IMR-90 (cell line): ENCODE results near the gene ITIH4. TPM values are rescaled to one million over a fixed set of nuclear protein-coding genes. Genes with fewer than 3 reads are reported as not detected.

Experiments used
- ATAC-seq: fragments of 200-7000 bp; cut with Tn5 transposase; 2 replicates; pipeline ENCODE4 v1.9.1; 2020; ENCODE audit warnings: low read depth, mild to moderate bottlenecking, moderate library complexity
- BruUV-seq: library from RNA; stranded (reverse); fragments of 400-500 nt; replicated peaks from 2 replicates; lab custom pipeline; 2021; lab: Mats Ljungman, UMichigan
- CTCF ChIA-PET: fragments of 300-600 bp; formaldehyde crosslinking; extraction: SDS; loops from one replicate; lab custom pipeline; 2021; ENCODE audit warnings: antibody characterized with exemption; lab: Yijun Ruan, JAX
- POLR2A ChIA-PET: fragments of 300-600 bp; sonication (Branson Sonifier 250); formaldehyde crosslinking; loops from one replicate; lab custom pipeline; 2022; ENCODE audit warnings: antibody characterized with exemption; ENCODE audit not compliant: unreplicated experiment; lab: Charles Lee
- DNase-seq: peaks from one replicate; pipeline ENCODE4 v3.0.0; 2013
- H2AFZ ChIP-seq: replicated peaks from 2 replicates; pipeline ENCODE3; 2013; ENCODE audit warnings: low read length, mild to moderate bottlenecking; ENCODE audit not compliant: poor library complexity
- H2AK5ac ChIP-seq: 2 replicates; pipeline ENCODE4 v1.6.1; 2013; ENCODE audit warnings: low read depth, low read length, inconsistent platforms
- H2AK9ac ChIP-seq: replicated peaks from 2 replicates; pipeline ENCODE3; 2013; ENCODE audit warnings: mild to moderate bottlenecking, low read depth, low read length, moderate library complexity; ENCODE audit not compliant: poor library complexity
- H2BK120ac ChIP-seq: 2 replicates; pipeline ENCODE4 v1.6.1; 2013; ENCODE audit warnings: low read depth, low read length, inconsistent platforms
- H2BK15ac ChIP-seq: 3 replicates; pipeline ENCODE4 v1.6.1; 2013; ENCODE audit warnings: low read depth, low read length, inconsistent platforms
- H2BK20ac ChIP-seq: 2 replicates; pipeline ENCODE4 v1.6.1; 2013; ENCODE audit warnings: low read depth, mild to moderate bottlenecking, inconsistent platforms, low read length, moderate library complexity
- H2BK5ac ChIP-seq: 2 replicates; pipeline ENCODE4 v1.6.1; 2013; ENCODE audit warnings: mild to moderate bottlenecking, low read depth, low read length, inconsistent platforms; ENCODE audit not compliant: poor library complexity, severe bottlenecking
- H3K14ac ChIP-seq: replicated peaks from 2 replicates; pipeline ENCODE4 v1.6.1; 2013; ENCODE audit warnings: low read depth, low read length, inconsistent platforms
- H3K18ac ChIP-seq: 2 replicates; pipeline ENCODE4 v1.6.1; 2013; ENCODE audit warnings: low read depth, low read length, control low read depth
- H3K23ac ChIP-seq: 2 replicates; pipeline ENCODE4 v1.6.1; 2013; ENCODE audit warnings: low read depth, low read length, inconsistent platforms
- H3K27ac ChIP-seq: 2 replicates; pipeline ENCODE4 v1.5.1; 2013; ENCODE audit warnings: mild to moderate bottlenecking, control low read depth, low read length; ENCODE audit not compliant: insufficient read depth
- H3K27me3 ChIP-seq: 2 replicates; pipeline ENCODE4 v1.6.1; 2013; ENCODE audit warnings: low read length; ENCODE audit not compliant: control insufficient read depth, insufficient read depth
- H3K36me3 ChIP-seq: 2 replicates; pipeline ENCODE4 v1.6.1; 2013; ENCODE audit warnings: low read length, mixed read lengths; ENCODE audit not compliant: control insufficient read depth, insufficient read depth
- H3K4ac ChIP-seq: 2 replicates; pipeline ENCODE4 v1.6.1; 2013; ENCODE audit warnings: low read depth, low read length, inconsistent platforms
- H3K4me1 ChIP-seq: 2 replicates; pipeline ENCODE4 v1.6.1; 2013; ENCODE audit warnings: low read length, mixed read lengths; ENCODE audit not compliant: control insufficient read depth, insufficient read depth
- H3K4me2 ChIP-seq: 2 replicates; pipeline ENCODE4 v1.6.1; 2013; ENCODE audit warnings: low read depth, mild to moderate bottlenecking, control low read depth, low read length, moderate library complexity
- H3K4me3 ChIP-seq: 2 replicates; pipeline ENCODE4 v1.5.1; 2013; ENCODE audit warnings: low read depth, mild to moderate bottlenecking, control low read depth, low read length, moderate library complexity; ENCODE audit not compliant: insufficient read depth
- H3K56ac ChIP-seq: 2 replicates; pipeline ENCODE4 v1.6.1; 2013; ENCODE audit warnings: low read length, inconsistent platforms; ENCODE audit not compliant: insufficient read depth; ENCODE audit errors: extremely low read depth
- H3K79me1 ChIP-seq, 2 experiments: 2 replicates each; pipeline ENCODE4 v1.6.1; 2013; ENCODE audit warnings: low read length in 2 of 2, inconsistent platforms in 1 of 2, low read depth in 1 of 2
- H3K9ac ChIP-seq: 2 replicates; pipeline ENCODE4 v1.6.1; 2013; ENCODE audit warnings: low read depth, low read length, control low read depth
- H3K9me1 ChIP-seq: 2 replicates; pipeline ENCODE4 v1.6.1; 2013; ENCODE audit warnings: low read length, inconsistent platforms; ENCODE audit not compliant: insufficient read depth
- H3K9me3 ChIP-seq: 2 replicates; pipeline ENCODE4 v1.6.1; 2013; ENCODE audit warnings: low read length; ENCODE audit not compliant: control insufficient read depth, insufficient read depth
- H4K20me1 ChIP-seq: 2 replicates; pipeline ENCODE4 v1.6.1; 2013; ENCODE audit warnings: low read length, inconsistent platforms; ENCODE audit not compliant: insufficient read depth
- H4K5ac ChIP-seq: 2 replicates; pipeline ENCODE4 v1.6.1; 2013; ENCODE audit warnings: mild to moderate bottlenecking, low read depth, low read length, control low read depth
- H4K8ac ChIP-seq, 2 experiments: 2 replicates each; pipeline ENCODE4 v1.6.1; 2013; ENCODE audit warnings: low read depth in 2 of 2, low read length in 2 of 2, control low read depth in 1 of 2, inconsistent platforms in 1 of 2
- H4K91ac ChIP-seq: 2 replicates; pipeline ENCODE4 v1.6.1; 2013; ENCODE audit warnings: low read depth, low read length, inconsistent platforms; ENCODE audit not compliant: insufficient read depth
- CEBPB ChIP-seq: IDR thresholded peaks from 2 replicates; pipeline ENCODE4 v1.6.1; 2012; ENCODE audit warnings: low read depth, low read length, improper control_type of control experiment
- MAFK ChIP-seq: IDR thresholded peaks from 2 replicates; pipeline ENCODE4 v1.6.1; 2012; ENCODE audit warnings: low read depth, low read length, improper control_type of control experiment
- RCOR1 ChIP-seq: IDR thresholded peaks from 2 replicates; pipeline ENCODE4 v1.6.1; 2012; ENCODE audit warnings: mild to moderate bottlenecking, low read length, improper control_type of control experiment; ENCODE audit not compliant: insufficient replicate concordance
- whole genome bisulfite sequencing, 2 experiments: methylation state at CpG; one replicate each; pipeline versions ENCODE4 v1.1.5 to v1.1.7; 2013; ENCODE audit warnings: missing lambda C conversion rate in 2 of 2; ENCODE audit not compliant: insufficient read length in 1 of 2; ENCODE audit errors: extremely low coverage in 2 of 2; 5-methylcytosine and 5-hydroxymethylcytosine counted together
- dilution Hi-C: fragments of 300-500 bp; cut with HindIII; formaldehyde crosslinking; loops from one replicate; pipeline ENCODE4 v1.14.3; 2018; ENCODE audit warnings: low sequenced_read_pairs; ENCODE audit not compliant: unreplicated experiment
- in situ Hi-C: fragments of 300-500 bp; cut with MboI; formaldehyde crosslinking; loops from 3 replicates; pipeline ENCODE4 v1.14.3; 2019; ENCODE audit warnings: low sequenced_read_pairs, inconsistent platforms, mixed read lengths
- intact Hi-C: fragments of 100-400 bp; cut with micrococcal nuclease; formaldehyde crosslinking; loops from 2 replicates; pipeline ENCODE4 v1.10.0; 2022
- polyA plus RNA-seq, 3 experiments: library from polyadenylated mRNA; depleted of rRNA; stranded (reverse); fragments of >200 nt; gene quantifications; 2 replicates each; pipeline ENCODE4 v1.2.3, GENCODE V29; 2012; ENCODE audit warnings: low replicate concordance in 1 of 3
- total RNA-seq: library from RNA; depleted of rRNA; stranded (reverse); fragments of >200 nt; gene quantifications from 2 replicates; pipeline ENCODE4 v1.2.3, GENCODE V29; 2012

Gene ITIH4
- total and polyA plus RNA-seq, 2 of the 4 experiments (the other 2 are of a cell fraction), result 0.26 to 0.36 TPM

DNA sequence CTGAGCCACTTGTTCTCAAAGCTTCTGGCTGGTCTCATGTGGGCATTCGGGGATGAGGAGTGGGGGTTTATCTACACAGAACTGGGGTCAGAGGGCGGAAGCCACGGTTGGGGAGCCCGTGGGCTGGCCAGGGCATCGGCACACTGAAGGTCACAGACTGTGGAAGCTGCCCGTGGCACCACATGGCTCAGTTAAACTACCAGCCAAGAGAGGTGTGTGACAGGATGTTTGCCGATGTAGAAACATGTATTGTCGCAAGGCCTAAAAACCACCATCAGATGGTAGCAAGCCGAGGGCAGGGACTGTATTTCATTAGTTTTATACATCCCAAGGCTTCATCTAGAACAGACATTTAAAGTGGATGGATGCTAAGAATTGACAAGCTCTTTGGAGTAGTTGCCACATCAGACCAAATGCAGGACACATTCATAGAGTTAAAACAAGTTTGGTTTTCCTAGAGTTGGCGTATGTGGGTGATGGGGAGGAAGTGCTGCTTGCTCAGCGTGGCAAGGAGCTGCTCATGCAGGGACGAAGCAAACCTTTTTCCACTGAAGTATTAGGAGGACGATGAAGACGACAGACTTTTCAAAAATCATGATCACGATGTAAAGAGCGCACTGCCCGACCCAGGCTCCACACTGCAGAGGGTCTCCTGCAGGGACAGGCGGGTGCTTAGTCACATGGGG is 14.0 kb upstream of the ITIH4 start:
- Histone ChIP-seq H3K27me3 (no peaks in the 10 kb centered on the region), H2BK15ac (no peak overlapping the region), H3K4me1 (peaks cover 9% of the 10 kb centered on the region; the same call in 1 of the 2 replicates), H3K14ac (no peak overlapping the region), H2AK5ac (no peak overlapping the region), H3K9me1 (peaks cover 4% of the 10 kb centered on the region; the same call in 1 of the 2 replicates), H3K4me2 (no peak overlapping the region), H4K8ac (no peak overlapping the region), H3K27ac (no peak overlapping the region), H3K36me3 (peaks cover 18% of the 10 kb centered on the region), H4K91ac (no peak overlapping the region), H3K79me1 (no peaks in the 10 kb centered on the region; a peak in 1 of 4 replicates), H3K4ac (no peak overlapping the region), H3K4me3 (no peak overlapping the region), H2BK120ac (no peak overlapping the region), H2BK5ac (no peak overlapping the region), H2AK9ac (no peak overlapping the region), H3K56ac (no peak overlapping the region), H4K5ac (no peak overlapping the region), H2BK20ac (no peak overlapping the region), H3K23ac (no peak overlapping the region), H3K9me3 (no peaks in the 10 kb centered on the region), H2AFZ (no peak overlapping the region), H4K20me1 (no peaks in the 10 kb centered on the region; the same call in 1 of the 2 replicates), H3K18ac (no peak overlapping the region), H3K9ac (no peak overlapping the region)
- DNase-seq (no peak), ATAC-seq (no peak)
- intact Hi-C loops (no loop called here), dilution Hi-C loops (no loop called here), in situ Hi-C loops (no loop called here)
- ChIA-PET CTCF (no interaction called here), POLR2A (no interaction called here)
- no TSS peak for BruUV-seq
- WGBS, 2 experiments, result 86% methylated on average over 3 of the region's 18 CpGs; no CpG with 5 or more reads in 1 of the 2 experiments
- no peak for TF ChIP-seq MAFK
- no peak for TF ChIP-seq CEBPB
- no peak for TF ChIP-seq RCOR1
